ENCODE results near the gene ATP10A. TPM values are rescaled to one million over a fixed set of nuclear protein-coding genes. Genes with fewer than 3 reads are reported as not detected.

The ATP10A gene
- total and polyA plus RNA-seq, 7 donors: 0.08 to 0.60 (median 0.36) TPM

DNA sequence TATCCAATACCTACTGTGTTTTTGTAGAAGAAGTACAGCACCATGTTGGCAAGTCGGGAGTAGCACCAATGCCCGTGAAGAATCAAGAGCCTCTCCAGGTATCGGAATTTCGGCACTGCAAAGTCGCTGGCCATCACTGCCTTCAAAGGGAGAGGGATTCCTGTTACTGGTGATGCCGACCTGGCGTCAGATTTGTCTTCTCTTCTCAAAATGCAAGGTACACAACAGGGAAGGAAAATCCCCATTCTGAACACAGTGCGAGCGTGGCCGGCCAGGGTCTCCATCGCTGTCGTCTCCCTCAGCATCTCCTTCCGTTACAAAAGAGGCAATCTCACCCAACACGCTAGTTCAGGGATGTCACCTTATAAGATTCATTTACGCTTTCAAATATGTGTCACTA lies 175.4 kb downstream of the ATP10A start:
- Histone ChIP-seq H3K27me3 (ENCODE audit: insufficient read depth in 3 of 3, low read length in 2 of 3) (no peaks in the 10 kb centered on the region), H3K36me3 (ENCODE audit: insufficient read depth in 1 of 2, low read depth in 1 of 2) (no peaks in the 10 kb centered on the region), H3K4me3 (no peak overlapping the region), H3K27ac (no peak overlapping the region), H3K4me1 (peaks cover 10% of the 10 kb centered on the region), H3K9me3 (no peaks in the 10 kb centered on the region)
- intact Hi-C loops (cut with DNase I): no loop called here
- no peak for ATAC-seq
- no peak for DNase-seq
- 94 to 95% (median 95%) methylated on average over 15 of the region's 15 CpGs for WGBS, 3 donors
- TF ChIP-seq, protein P1, sequence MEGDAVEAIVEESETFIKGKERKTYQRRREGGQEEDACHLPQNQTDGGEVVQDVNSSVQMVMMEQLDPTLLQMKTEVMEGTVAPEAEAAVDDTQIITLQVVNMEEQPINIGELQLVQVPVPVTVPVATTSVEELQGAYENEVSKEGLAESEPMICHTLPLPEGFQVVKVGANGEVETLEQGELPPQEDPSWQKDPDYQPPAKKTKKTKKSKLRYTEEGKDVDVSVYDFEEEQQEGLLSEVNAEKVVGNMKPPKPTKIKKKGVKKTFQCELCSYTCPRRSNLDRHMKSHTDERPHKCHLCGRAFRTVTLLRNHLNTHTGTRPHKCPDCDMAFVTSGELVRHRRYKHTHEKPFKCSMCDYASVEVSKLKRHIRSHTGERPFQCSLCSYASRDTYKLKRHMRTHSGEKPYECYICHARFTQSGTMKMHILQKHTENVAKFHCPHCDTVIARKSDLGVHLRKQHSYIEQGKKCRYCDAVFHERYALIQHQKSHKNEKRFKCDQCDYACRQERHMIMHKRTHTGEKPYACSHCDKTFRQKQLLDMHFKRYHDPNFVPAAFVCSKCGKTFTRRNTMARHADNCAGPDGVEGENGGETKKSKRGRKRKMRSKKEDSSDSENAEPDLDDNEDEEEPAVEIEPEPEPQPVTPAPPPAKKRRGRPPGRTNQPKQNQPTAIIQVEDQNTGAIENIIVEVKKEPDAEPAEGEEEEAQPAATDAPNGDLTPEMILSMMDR (IDR thresholded peaks at IDR 0.05): no peak

DNA sequence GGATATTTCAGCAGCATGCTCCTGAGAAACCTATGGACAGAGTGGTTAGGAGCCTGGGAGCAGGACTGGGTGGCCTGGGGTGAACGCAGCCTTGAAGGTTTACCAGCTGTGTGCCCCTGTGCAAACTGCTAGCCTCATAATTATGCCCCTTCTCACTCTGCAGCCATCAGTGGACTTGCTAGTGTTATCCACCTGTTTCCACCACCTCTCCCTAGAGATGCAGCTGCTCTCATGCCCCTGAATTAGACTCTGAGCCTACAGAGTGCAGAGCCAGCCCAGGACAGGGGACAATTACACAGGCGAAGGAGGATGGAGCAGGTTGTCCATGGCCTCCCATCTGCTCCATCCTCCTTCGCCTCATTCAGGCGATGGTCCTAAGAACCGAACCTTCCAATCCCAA lies 175.9 kb downstream of the ATP10A start:
- H3K27me3 ChIP-seq (ENCODE audit: insufficient read depth in 3 of 3, low read length in 2 of 3): no peaks in the 10 kb centered on the region
- peaks cover 13% of the 10 kb centered on the region for H3K4me1 ChIP-seq
- DNase-seq (no peak), ATAC-seq (no peak)
- no peak overlapping the region for H3K4me3 ChIP-seq
- no peak overlapping the region for H3K27ac ChIP-seq
- TF ChIP-seq, protein P1 (IDR thresholded peaks at IDR 0.05): no peak
- no peaks in the 10 kb centered on the region for H3K36me3 ChIP-seq (ENCODE audit: insufficient read depth in 1 of 2, low read depth in 1 of 2)
- intact Hi-C loops (cut with DNase I): no loop called here
- H3K9me3 ChIP-seq: no peaks in the 10 kb centered on the region
- WGBS, 3 donors: 93 to 97% (median 95%) methylated on average over 5 of the region's 5 CpGs

DNA sequence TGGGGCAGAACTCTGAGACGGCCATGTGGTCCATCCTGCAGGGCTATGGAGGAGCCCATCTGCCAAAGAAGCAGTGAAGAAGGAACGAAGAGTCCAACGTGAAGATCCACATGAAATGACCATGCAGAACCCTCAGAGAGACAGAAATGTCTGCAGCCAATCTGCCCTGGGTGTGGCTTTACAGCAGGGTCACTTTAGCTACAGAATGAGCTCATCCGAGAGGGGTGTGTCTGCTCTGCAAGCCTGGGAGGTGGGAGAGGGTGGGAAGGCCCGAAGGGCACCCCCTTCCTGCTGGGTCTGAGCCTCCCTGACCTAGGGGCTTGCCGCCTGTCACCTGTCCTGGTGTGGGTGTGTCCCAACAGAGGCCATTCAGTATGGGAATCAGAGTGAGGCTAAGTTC lies 176.3 kb downstream of the ATP10A start:
- TF ChIP-seq, protein P1 (IDR thresholded peaks at IDR 0.05): no peak
- Histone ChIP-seq H3K36me3 (ENCODE audit: insufficient read depth in 1 of 2, low read depth in 1 of 2) (no peaks in the 10 kb centered on the region), H3K4me3 (no peak overlapping the region), H3K4me1 (peaks cover 15% of the 10 kb centered on the region), H3K27me3 (ENCODE audit: insufficient read depth in 3 of 3, low read length in 2 of 3) (no peaks in the 10 kb centered on the region), H3K27ac (no peak overlapping the region), H3K9me3 (no peaks in the 10 kb centered on the region)
- intact Hi-C loops (cut with DNase I): no loop called here
- DNase-seq: no peak
- no peak for ATAC-seq
- WGBS, 3 donors: 70 to 81% methylated on average over 6 of the region's 6 CpGs; no CpG with 5 or more reads in 1 of the 3 donors

DNA sequence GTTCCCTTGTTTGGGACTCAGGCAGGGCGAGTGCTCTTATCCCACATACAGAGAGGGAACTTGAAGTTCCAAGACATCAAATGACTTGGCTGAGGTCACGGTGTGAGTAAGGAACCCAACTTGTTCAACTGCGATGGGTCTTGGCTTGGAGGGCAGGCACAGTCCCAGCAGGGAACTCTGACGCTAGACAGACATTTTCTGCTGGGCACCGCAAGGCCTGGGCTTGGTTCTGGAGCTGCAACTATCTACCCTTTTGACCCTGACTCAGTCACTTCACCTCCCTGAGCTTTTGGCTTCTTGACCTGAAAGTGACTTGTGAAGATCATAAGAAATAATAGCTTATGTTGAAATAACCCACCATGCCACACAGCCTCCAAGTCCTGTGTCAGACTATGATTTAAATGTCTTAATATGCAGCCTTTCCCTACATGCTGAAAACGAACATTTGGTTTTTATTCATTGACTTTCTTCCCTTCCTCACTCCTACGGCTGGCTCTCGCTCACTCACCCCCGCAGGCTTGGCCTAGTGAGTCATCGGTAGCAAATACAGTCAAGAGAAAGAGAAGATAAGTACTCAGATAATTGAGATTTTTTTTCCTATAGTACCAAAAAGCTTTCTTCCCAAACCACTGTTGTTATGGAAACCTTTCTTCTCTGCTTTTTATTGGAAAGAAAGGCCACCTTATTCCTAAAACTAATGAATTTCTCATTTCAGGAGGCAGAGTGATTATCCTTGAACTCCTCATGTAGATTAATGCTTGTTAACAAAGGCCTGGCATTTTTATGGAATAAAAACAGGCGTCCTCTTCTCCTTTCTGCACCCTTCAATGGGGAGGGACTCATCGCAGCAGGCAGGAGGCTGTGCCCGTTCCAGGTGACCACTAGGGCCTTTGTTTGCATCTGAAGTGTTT lies 178.4 kb downstream of the ATP10A start:
- H3K4me1 ChIP-seq: peaks cover 15% of the 10 kb centered on the region
- H3K9me3 ChIP-seq: no peaks in the 10 kb centered on the region
- ATAC-seq: peak; percentile 39 to 80 (median 63)
- H3K36me3 ChIP-seq (ENCODE audit: insufficient read depth in 1 of 2, low read depth in 1 of 2): no peaks in the 10 kb centered on the region
- no peak overlapping the region for H3K27ac ChIP-seq
- intact Hi-C loops (cut with DNase I): no loop called here
- H3K4me3 ChIP-seq: no peak overlapping the region
- TF ChIP-seq, protein P1 (IDR thresholded peaks at IDR 0.05): no peak
- no peaks in the 10 kb centered on the region for H3K27me3 ChIP-seq (ENCODE audit: insufficient read depth in 3 of 3, low read length in 2 of 3)
- 73 to 90% (median 78%) methylated on average over 13 of the region's 13 CpGs for WGBS, 3 donors
- DNase-seq: peak; percentile 69 to 73
